SK-N-SH (cell line): Measurements from ENCODE around the gene TM9SF3. TPM values are rescaled to one million over a fixed set of nuclear protein-coding genes. Genes with fewer than 3 reads are reported as not detected.

Experiments
- CTCF ChIA-PET: fragments of 300-600, 350-600 bp; formaldehyde crosslinking; extraction: SDS; loops from one replicate; lab custom pipeline; 2021; lab: Yijun Ruan, JAX
- POLR2A ChIA-PET: fragments of 350-600 bp; sonication (Branson Sonifier 250); formaldehyde crosslinking; extraction: SDS; loops from one replicate; lab custom pipeline; 2020; ENCODE audit warnings: antibody characterized with exemption, inconsistent platforms; lab: Yijun Ruan, JAX
- DNase-seq: peaks from one replicate; pipeline ENCODE4 v3.0.0; 2012
- H2AFZ ChIP-seq: fragments of 200-600 bp; sonication (generic); 2 replicates; pipeline ENCODE4 v1.8.1; 2016; ENCODE audit warnings: antibody characterized with exemption, mild to moderate bottlenecking, low read depth
- H3F3A ChIP-seq: fragments of 200-600 bp; sonication (generic); replicated peaks from 2 replicates; pipeline ENCODE3; 2016; ENCODE audit warnings: antibody characterized with exemption, mild to moderate bottlenecking; ENCODE audit not compliant: insufficient read depth
- H3K27ac ChIP-seq, 2 experiments: fragments of 200-500 bp in 1 of 2; fragments of 200-600 bp in 1 of 2; sonication (Bioruptor generic) in 1 of 2; sonication (generic), shearing (Covaris generic) in 1 of 2; 2 replicates each; pipeline versions ENCODE4 v1.5.1 to v1.6.1; 2014 to 2016; ENCODE audit warnings: low read depth in 2 of 2, inconsistent platforms in 1 of 2, low read length in 1 of 2, mild to moderate bottlenecking in 1 of 2, mixed read lengths in 1 of 2
- H3K27me3 ChIP-seq: fragments of 200-600 bp; sonication (generic), shearing (Covaris generic); 2 replicates; pipeline ENCODE4 v1.6.1; 2016; ENCODE audit warnings: mixed run types; ENCODE audit not compliant: insufficient read depth
- H3K36me3 ChIP-seq, 2 experiments: fragments of 200-500 bp in 1 of 2; fragments of 200-600 bp in 1 of 2; sonication (Bioruptor generic) in 1 of 2; sonication (generic) in 1 of 2; replicated peaks in 1 of 2; 2 replicates each; pipeline versions ENCODE3 to v1.5.1; 2014 to 2016; ENCODE audit warnings: low read length in 1 of 2, mild to moderate bottlenecking in 1 of 2; ENCODE audit not compliant: insufficient read depth in 2 of 2, control insufficient read depth in 1 of 2
- H3K4me1 ChIP-seq, 2 experiments: fragments of 200-500 bp in 1 of 2; fragments of 200-600 bp in 1 of 2; sonication (Bioruptor generic) in 1 of 2; sonication (generic), shearing (Covaris generic) in 1 of 2; 2 replicates each; pipeline versions ENCODE4 v1.5.1 to v1.6.1; 2014 to 2016; ENCODE audit warnings: low read depth in 1 of 2, low read length in 1 of 2, mixed run types in 1 of 2; ENCODE audit not compliant: insufficient read depth in 2 of 2, control insufficient read depth in 1 of 2
- H3K4me2 ChIP-seq: fragments of 200-600 bp; sonication (generic), shearing (Covaris generic); 2 replicates; pipeline ENCODE4 v1.6.1; 2017; ENCODE audit warnings: mixed run types
- H3K4me3 ChIP-seq, 2 experiments: fragments of 200-500 bp in 1 of 2; fragments of 200-600 bp in 1 of 2; sonication (Bioruptor generic) in 1 of 2; sonication (generic), shearing (Covaris generic) in 1 of 2; 2 replicates each; pipeline versions ENCODE4 v1.5.1 to v1.8.1; 2014 to 2016; ENCODE audit warnings: low read depth in 2 of 2, inconsistent platforms in 1 of 2, low read length in 1 of 2, mild to moderate bottlenecking in 1 of 2, mixed read lengths in 1 of 2, moderate library complexity in 1 of 2
- H3K79me2 ChIP-seq: fragments of 200-600 bp; sonication (generic); 2 replicates; pipeline ENCODE4 v1.8.1; 2017; ENCODE audit warnings: mild to moderate bottlenecking; ENCODE audit not compliant: insufficient read depth
- H3K9ac ChIP-seq: fragments of 200-600 bp; sonication (generic); 2 replicates; pipeline ENCODE4 v1.6.1; 2017; ENCODE audit warnings: mixed run types
- H3K9me2 ChIP-seq: fragments of 200-600 bp; sonication (generic); 2 replicates; pipeline ENCODE4 v1.6.1; 2017; ENCODE audit warnings: mixed run types
- H3K9me3 ChIP-seq: fragments of 200-600 bp; sonication (generic); 2 replicates; pipeline ENCODE4 v1.6.1; 2017; ENCODE audit warnings: mixed run types, mild to moderate bottlenecking, moderate library complexity
- H4K20me1 ChIP-seq: fragments of 200-600 bp; sonication (generic); 2 replicates; pipeline ENCODE4 v1.6.1; 2017; ENCODE audit warnings: mild to moderate bottlenecking, mixed run types; ENCODE audit not compliant: insufficient read depth
- CTCF ChIP-seq: fragments of 200-600 bp; sonication (generic); IDR thresholded peaks from 2 replicates; pipeline ENCODE4 v1.6.1; 2017; ENCODE audit warnings: antibody characterized with exemption, mild to moderate bottlenecking, moderate library complexity
- ELF1 ChIP-seq: IDR thresholded peaks from 2 replicates; pipeline ENCODE4 v1.4.0; 2012
- EZH2phosphoT487 ChIP-seq: fragments of 200-600 bp; sonication (generic); IDR thresholded peaks from 2 replicates; pipeline ENCODE4 v1.6.1; 2017; ENCODE audit warnings: low read depth, mixed run types, mild to moderate bottlenecking, antibody characterized with exemption, moderate library complexity, borderline replicate concordance
- FOXJ3 ChIP-seq: sonication (generic); formaldehyde crosslinking; IDR thresholded peaks from 2 replicates; pipeline ENCODE4 v1.5.1; 2020; ENCODE audit warnings: mild to moderate bottlenecking, missing genetic modification reagents
- FOXM1 ChIP-seq: IDR thresholded peaks from 2 replicates; pipeline ENCODE4 v1.4.0; 2012; ENCODE audit warnings: low read depth, mild to moderate bottlenecking
- GABPA ChIP-seq: IDR thresholded peaks from 2 replicates; pipeline ENCODE4 v1.4.0; 2012; ENCODE audit warnings: low read depth, mild to moderate bottlenecking
- GATA2 ChIP-seq: sonication (generic); formaldehyde crosslinking; IDR thresholded peaks from 2 replicates; pipeline ENCODE4 v1.5.0; 2020; ENCODE audit warnings: mild to moderate bottlenecking, missing genetic modification reagents
- JUND ChIP-seq: IDR thresholded peaks from 2 replicates; pipeline ENCODE4 v1.4.0; 2012
- MEF2A ChIP-seq: IDR thresholded peaks from 2 replicates; pipeline ENCODE4 v1.4.0; 2012; ENCODE audit warnings: low read depth, borderline replicate concordance
- MXI1 ChIP-seq: IDR thresholded peaks from 2 replicates; pipeline ENCODE4 v1.6.1; 2012; ENCODE audit warnings: mild to moderate bottlenecking, low read depth, low read length, improper control_type of control experiment
- NRF1 ChIP-seq: IDR thresholded peaks from 2 replicates; pipeline ENCODE4 v1.6.1; 2012; ENCODE audit warnings: low read depth, mild to moderate bottlenecking, low read length
- POLR2AphosphoS5 ChIP-seq: IDR thresholded peaks from 2 replicates; pipeline ENCODE4 v1.6.1; 2012; ENCODE audit warnings: low read depth, low read length
- SMC3 ChIP-seq: IDR thresholded peaks from 2 replicates; pipeline ENCODE4 v1.6.1; 2012; ENCODE audit warnings: low read depth, low read length, improper control_type of control experiment
- TCF12 ChIP-seq: IDR thresholded peaks from 2 replicates; pipeline ENCODE4 v1.4.0; 2012
- TEAD4 ChIP-seq: IDR thresholded peaks from 2 replicates; pipeline ENCODE4 v1.4.0; 2012; ENCODE audit warnings: mild to moderate bottlenecking, borderline replicate concordance; ENCODE audit not compliant: insufficient read depth
- YY1 ChIP-seq: IDR thresholded peaks from 2 replicates; pipeline ENCODE4 v1.4.0; 2012; ENCODE audit warnings: low read depth, mild to moderate bottlenecking
- WGBS: methylation state at CpG from one replicate; pipeline ENCODE4 v1.1.6; 2017; ENCODE audit warnings: low lambda C conversion rate; 5-methylcytosine and 5-hydroxymethylcytosine counted together
- polyA plus RNA-seq, 3 experiments: library from polyadenylated mRNA; depleted of rRNA; stranded (reverse); fragments of >200 nt; gene quantifications; 2 replicates each; pipeline ENCODE4 v1.2.3, GENCODE V29; 2012
- TF ChIP-seq, protein P1 (sequence below): IDR thresholded peaks from 2 replicates; pipeline ENCODE4 v1.6.1; 2012; ENCODE audit warnings: mild to moderate bottlenecking, low read depth, low read length, moderate library complexity

Gene TM9SF3
- polyA plus RNA-seq, 1 of the 3 experiments (the other 2 are of a cell fraction), result 24.9 TPM

- DNase-seq, result no peak
- H4K20me1 ChIP-seq, result peaks cover 98% of the 10 kb centered on the region
- POLR2A ChIA-PET, result no interaction called here
These were observed 8.8 kb downstream of the TM9SF3 start for GRCh38 chr10:96578022-96578421.

DNA sequence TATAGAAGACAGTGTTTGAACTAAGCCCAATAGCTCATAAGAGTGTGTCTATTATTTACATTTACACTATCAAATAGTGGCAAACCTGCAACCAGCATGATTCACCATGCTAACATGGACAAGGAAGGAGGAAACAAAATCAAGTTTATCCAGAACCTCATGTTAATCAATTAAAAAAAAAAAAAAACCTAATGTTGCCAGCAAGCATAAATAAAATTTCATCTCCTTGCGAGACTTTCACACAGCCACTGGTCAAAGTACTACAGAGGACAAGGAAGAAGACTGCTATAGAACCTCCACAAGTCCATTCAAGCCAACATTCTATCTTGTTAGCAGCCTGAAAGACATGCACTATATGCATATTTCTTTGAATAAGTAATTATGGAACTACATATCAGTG, 9.7 kb downstream of the TM9SF3 start:
- ChIA-PET POLR2A (no interaction called here), CTCF (interaction anchor here (0.6 to 0.8 kb wide), 3 partner anchors 10 to 659 kb away, joined by 3 read pairs; no protein-coding TSS in a partner anchor)
- Histone ChIP-seq H3K9me2 (no peaks in the 10 kb centered on the region), H3K36me3 (peaks cover 25 to 28% of the 10 kb centered on the region in 2 experiments), H3K4me2 (no peak overlapping the region), H4K20me1 (peaks cover 98% of the 10 kb centered on the region), H3K9ac (no peak overlapping the region), H3K4me3 (no peak overlapping the region), H3F3A (peaks cover 4% of the 10 kb centered on the region), H2AFZ (no peak overlapping the region), H3K27ac (no peak overlapping the region), H3K27me3 (no peaks in the 10 kb centered on the region), H3K4me1 (peaks cover 0 to 2% of the 10 kb centered on the region in 2 experiments; a peak in 2 of 4 replicates), H3K79me2 (peaks cover 100% of the 10 kb centered on the region), H3K9me3 (no peaks in the 10 kb centered on the region)
- 87% methylated on average over 1 of the region's 1 CpG for WGBS
- DNase-seq, result no peak
- TF ChIP-seq JUND (no peak), FOXJ3 (CRISPR knock-in tag) (no peak), MXI1 (no peak), NRF1 (no peak), TCF12 (no peak), GABPA (no peak), EZH2phosphoT487 (no peak), TEAD4 (no peak), GATA2 (no peak), SMC3 (no peak), POLR2AphosphoS5 (no peak), MEF2A (no peak), CTCF (no peak)
- TF ChIP-seq, protein P1, sequence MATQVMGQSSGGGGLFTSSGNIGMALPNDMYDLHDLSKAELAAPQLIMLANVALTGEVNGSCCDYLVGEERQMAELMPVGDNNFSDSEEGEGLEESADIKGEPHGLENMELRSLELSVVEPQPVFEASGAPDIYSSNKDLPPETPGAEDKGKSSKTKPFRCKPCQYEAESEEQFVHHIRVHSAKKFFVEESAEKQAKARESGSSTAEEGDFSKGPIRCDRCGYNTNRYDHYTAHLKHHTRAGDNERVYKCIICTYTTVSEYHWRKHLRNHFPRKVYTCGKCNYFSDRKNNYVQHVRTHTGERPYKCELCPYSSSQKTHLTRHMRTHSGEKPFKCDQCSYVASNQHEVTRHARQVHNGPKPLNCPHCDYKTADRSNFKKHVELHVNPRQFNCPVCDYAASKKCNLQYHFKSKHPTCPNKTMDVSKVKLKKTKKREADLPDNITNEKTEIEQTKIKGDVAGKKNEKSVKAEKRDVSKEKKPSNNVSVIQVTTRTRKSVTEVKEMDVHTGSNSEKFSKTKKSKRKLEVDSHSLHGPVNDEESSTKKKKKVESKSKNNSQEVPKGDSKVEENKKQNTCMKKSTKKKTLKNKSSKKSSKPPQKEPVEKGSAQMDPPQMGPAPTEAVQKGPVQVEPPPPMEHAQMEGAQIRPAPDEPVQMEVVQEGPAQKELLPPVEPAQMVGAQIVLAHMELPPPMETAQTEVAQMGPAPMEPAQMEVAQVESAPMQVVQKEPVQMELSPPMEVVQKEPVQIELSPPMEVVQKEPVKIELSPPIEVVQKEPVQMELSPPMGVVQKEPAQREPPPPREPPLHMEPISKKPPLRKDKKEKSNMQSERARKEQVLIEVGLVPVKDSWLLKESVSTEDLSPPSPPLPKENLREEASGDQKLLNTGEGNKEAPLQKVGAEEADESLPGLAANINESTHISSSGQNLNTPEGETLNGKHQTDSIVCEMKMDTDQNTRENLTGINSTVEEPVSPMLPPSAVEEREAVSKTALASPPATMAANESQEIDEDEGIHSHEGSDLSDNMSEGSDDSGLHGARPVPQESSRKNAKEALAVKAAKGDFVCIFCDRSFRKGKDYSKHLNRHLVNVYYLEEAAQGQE, result no peak

More at GRCh38 chr10:96578022-96578421, 8.8 kb downstream of the TM9SF3 start:
- Histone ChIP-seq H3K9me3 (no peaks in the 10 kb centered on the region), H3K9ac (no peak overlapping the region), H3K9me2 (no peaks in the 10 kb centered on the region), H3K4me2 (no peak overlapping the region), H3K79me2 (peaks cover 100% of the 10 kb centered on the region), H3K27me3 (no peaks in the 10 kb centered on the region), H3K36me3 (peaks cover 22 to 28% of the 10 kb centered on the region in 2 experiments), H3K27ac (no peak overlapping the region), H3K4me1 (peaks cover 0 to 5% of the 10 kb centered on the region in 2 experiments; a peak in 2 of 4 replicates), H3F3A (peaks cover 4% of the 10 kb centered on the region), H2AFZ (no peak overlapping the region), H3K4me3 (no peak overlapping the region)
- CTCF ChIA-PET, result interaction anchor here (0.8 kb wide), 1 partner anchor 9 kb away, joined by 3 read pairs; no protein-coding TSS in a partner anchor
- 92% methylated on average over 4 of the region's 4 CpGs for WGBS
- TF ChIP-seq, protein P1, result no peak
- TF ChIP-seq FOXM1 (no peak), EZH2phosphoT487 (no peak), MEF2A (no peak), YY1 (no peak), NRF1 (no peak), FOXJ3 (CRISPR knock-in tag) (no peak), POLR2AphosphoS5 (no peak), ELF1 (no peak)
